NCI-H1417 (cell line): ENCODE results near the gene DDA1.
"Not testable (repeated sequence)": the region's sequence is repeated elsewhere in the genome, so short reads cannot be mapped to it uniquely, and the experiment has no call there.

Source experiments
- DNase-seq, 3 experiments: peaks; one replicate each; lab custom pipeline; 2025; lab: John Stamatoyannopoulos, UW

DDA1 gene

DNA sequence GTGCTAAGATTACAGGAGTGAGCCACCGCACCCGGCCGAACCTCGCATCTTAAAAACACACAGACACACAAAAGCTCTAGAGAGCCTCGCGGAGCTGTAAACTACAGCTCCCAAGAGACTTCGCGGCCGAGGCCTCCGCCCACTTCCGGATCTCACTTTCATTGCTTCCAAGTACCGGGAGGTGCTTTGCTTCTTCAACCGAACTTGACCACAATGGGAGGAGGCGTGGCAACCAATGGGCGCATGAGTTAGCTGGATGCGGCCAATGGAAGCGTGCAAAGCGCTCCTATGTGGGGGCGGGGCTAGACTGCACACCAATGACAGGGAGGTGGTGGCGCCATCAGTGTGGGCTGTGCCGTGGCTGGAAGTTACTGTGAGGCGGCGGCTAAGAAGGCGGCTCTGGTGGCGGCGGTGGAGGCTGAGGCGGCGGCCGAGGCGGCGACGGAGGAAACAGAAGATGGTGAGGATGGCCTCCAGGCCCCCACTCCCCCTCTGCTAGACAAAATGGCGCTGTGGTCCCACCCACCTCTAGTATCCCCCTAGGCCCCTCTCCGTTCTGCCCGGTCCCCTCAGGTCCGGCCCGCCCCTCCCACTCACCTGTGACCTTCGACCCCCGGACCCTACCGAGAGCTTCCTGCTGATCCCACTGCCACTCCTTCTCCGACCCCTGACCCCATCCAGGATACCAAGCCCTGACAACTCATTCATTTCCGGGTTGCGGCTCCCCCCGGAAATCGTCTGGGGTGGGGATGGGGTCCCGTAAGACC lies at the start of gene DDA1:
Gene DDA1 (plus strand): TSS at position 366 of the 767 bp plus-strand sequence. CDS start 92 bp downstream, at position 458.
- peak; percentile 97 to 100 (median 98) for DNase-seq

- no peak for DNase-seq
Measured at GRCh38 chr19:17259934-17260333, 49.4 kb upstream of the DDA1 start.

DNA sequence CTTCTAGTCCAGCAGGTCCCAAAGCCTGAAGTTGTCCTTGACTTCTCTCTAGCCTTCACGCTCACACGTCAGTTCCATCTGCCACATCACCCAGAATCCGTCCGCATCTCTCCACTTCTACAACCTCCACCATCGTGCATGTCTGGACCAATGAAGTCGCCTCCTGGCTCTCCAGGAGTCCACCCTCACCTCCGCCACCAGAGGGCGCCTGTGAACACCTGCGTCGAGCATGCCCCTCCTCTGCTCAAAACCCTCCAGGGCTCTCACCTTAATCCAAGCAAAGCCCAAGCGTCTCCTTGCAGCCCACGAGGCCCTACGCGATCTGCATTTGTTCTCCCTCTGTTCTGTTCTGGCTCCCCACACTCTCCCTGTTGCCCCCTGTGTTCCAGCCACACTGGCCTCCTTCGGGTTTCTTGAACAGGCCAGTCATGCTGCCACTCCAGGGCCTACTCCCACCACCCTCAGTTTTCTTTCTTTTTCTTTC lies 48.5 kb upstream of the DDA1 start:
- peak in 2 of 3 experiments; percentile 45 to 65 for DNase-seq

DNA sequence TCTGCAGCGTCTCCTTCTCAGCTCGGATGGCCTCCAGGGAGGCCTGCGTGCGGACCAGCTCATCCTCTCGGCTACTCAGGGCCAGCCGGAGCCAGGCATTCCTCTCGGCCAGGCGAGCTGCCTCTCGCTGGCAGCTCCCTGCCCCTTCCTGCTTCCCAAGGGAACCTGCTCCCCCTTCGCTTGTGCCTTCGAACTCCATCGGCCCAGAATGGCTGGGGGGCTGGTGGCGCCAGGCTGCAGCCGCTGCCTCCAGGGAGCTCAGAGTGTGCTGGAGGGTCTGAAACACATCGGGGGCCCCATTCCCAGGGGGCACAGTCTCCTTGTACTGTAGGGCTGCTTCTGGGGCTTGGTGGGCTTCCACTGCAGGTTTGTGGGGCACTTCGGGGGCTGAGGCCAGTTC lies 46.8 kb upstream of the DDA1 start:
- no peak for DNase-seq

DNA sequence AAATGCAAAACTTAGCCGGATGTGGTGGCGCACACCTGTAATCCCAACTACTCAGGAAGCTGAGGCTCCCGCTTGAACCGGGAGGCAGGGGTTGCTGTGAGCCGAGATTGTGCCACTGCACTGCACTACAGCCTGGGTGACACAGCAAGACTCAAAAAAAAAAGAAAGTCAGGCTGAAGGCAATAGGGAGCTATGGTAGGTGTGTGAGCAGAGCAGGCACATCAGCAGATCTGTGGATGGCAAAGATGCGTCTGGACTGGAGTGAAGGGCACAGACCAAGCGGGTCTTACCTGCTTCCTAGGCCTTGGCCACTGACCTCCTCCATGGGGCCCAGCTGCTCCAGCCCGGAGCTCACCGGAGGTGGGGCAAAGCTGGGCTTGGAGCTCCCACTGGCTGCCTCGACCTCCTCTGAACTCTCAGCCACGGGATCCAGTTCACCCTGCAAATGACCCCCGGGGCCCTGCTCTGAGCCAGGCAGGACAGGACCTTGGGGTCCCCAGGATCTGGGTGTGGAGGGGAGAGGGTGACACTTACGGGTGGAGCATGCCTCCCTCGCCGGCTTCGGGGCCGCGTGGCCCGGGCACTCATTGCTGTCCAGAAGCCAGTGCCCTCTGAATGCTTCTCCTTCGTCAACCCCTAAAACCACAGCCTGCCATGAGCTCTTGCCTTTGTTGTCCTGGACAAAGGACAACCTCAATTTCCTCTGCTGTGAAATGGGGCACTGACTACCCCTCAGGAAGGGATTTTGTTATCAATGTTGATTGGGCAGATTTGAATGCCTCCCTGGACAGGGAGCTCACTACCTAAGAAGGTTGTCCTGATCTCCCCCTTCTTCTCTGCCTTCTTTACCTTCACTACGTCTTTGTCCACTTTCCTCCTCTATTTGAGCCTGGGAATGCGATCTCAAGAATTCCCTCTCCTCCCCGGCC lies 45.4 kb upstream of the DDA1 start:
- no peak for DNase-seq

DNA sequence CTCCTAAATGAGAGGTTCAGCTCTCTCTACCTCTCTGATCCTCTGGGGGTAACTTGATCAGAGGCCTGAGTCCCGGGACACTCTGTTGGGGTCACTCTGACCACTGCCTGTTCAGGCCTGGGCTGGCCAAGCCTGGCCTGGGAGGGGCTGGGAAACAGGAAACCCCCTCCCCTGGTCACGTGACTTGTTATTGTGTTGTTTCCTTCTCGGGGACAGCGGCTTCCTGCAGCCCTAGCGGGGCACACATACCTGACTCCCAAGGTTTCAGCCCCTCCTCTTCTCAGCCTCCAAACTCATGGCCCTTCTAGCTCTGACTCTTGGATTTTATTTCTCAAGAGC lies 44.8 kb upstream of the DDA1 start, which contains the start of gene USHBP1:
Gene USHBP1 (minus strand): TSS at position 105 of the 339 bp plus-strand sequence. CDS start 446 bp downstream, outside the sequence.
- DNase-seq: no peak

GRCh38 chr19:17266026-17266425 lies 43.3 kb upstream of the DDA1 start:
- DNase-seq: no peak

DNA sequence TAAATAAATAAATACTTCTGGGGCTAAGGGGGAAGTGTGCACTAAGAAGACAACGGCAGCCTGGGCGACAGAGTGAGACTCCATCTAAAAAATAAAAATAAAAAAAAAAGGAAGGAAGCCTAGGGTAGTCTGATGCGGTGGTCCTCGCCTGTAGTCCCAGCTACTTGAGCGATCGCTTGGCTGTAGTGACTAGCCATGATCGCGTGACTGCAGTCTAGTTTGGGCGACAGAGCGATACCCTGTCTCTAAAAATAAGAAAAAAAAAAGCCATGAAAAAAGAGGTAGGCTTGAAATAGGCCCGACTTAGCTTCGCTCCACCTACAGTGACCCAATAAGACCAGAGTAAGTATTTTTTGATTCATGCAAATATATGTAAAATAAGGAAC lies 42.8 kb upstream of the DDA1 start:
- DNase-seq: no peak

DNA sequence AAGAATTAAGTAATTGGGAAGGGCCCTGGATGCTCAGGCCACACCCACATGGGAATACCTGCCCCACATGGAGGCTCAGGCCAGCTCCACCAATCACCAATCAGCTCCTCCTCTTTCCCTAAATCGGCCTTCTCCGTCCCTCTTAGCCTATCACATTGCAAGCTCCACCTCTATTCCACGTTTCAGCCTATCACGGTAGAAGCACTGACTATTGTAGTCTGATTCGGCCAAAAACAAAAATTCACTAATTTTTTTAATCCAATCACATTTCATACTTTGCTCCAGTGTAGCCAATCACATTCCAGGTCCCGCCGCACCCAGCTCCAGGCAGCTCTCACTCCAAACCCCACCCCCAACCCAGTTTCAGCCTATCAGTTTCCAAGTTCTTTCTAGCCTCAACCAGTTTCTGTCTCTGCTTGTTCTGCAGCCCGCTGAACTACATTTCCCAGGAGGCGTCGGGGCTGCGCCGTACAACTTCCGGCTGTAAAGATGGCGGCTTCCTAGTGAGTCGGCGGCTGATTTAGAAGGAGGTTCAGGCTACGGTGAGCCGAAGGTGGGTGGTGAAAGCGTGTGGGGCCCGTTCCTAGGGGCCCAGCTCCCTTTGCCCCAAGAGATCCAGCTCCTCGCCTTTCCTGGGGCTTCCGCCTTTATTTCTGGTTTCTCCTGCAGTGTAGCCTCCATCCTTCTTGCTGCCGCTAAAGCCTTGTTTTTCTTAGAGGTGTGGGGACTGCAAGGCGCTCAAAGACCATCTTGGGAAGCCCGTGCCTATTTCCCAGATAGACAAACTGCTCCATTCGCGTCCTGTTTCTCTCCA lies 42.2 kb upstream of the DDA1 start, which contains the start of gene BABAM1:
Gene BABAM1 (plus strand): TSS at position 469 of the 814 bp plus-strand sequence. CDS start 1,364 bp downstream, outside the sequence.
- DNase-seq: peak; percentile 89 to 97 (median 93)

DNA sequence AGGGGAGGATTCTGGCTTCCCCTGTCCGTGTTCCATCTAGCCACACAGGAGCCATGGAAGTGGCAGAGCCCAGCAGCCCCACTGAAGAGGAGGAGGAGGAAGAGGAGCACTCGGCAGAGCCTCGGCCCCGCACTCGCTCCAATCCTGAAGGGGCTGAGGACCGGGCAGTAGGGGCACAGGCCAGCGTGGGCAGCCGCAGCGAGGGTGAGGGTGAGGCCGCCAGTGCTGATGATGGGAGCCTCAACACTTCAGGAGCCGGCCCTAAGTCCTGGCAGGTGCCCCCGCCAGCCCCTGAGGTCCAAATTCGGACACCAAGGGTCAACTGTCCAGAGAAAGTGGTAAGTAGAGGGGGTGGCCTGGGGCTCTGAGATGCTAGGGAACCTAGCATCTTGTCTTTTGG lies 40.6 kb upstream of the DDA1 start:
- DNase-seq: no peak

GRCh38 chr19:17274892-17275291 lies 34.5 kb upstream of the DDA1 start:
- not testable (repeated sequence) for DNase-seq

GRCh38 chr19:17275441-17276175 lies 33.8 kb upstream of the DDA1 start:
- no peak for DNase-seq

- no peak for DNase-seq
Measured at GRCh38 chr19:17279436-17279835, 29.9 kb upstream of the DDA1 start.

- peak in 2 of 3 experiments; percentile 52 to 57 for DNase-seq
Measured at GRCh38 chr19:17281391-17282304, 27.7 kb upstream of the DDA1 start, which contains the start of gene ANKLE1. Gene ANKLE1, plus strand, starts transcription at chr19:17281901. Its CDS starts 20 bp downstream, at chr19:17281921.

GRCh38 chr19:17282488-17283125 lies 26.8 kb upstream of the DDA1 start:
- peak; percentile 56 to 90 (median 83) for DNase-seq

GRCh38 chr19:17283504-17283996 lies 25.8 kb upstream of the DDA1 start:
- DNase-seq: no peak

DNA sequence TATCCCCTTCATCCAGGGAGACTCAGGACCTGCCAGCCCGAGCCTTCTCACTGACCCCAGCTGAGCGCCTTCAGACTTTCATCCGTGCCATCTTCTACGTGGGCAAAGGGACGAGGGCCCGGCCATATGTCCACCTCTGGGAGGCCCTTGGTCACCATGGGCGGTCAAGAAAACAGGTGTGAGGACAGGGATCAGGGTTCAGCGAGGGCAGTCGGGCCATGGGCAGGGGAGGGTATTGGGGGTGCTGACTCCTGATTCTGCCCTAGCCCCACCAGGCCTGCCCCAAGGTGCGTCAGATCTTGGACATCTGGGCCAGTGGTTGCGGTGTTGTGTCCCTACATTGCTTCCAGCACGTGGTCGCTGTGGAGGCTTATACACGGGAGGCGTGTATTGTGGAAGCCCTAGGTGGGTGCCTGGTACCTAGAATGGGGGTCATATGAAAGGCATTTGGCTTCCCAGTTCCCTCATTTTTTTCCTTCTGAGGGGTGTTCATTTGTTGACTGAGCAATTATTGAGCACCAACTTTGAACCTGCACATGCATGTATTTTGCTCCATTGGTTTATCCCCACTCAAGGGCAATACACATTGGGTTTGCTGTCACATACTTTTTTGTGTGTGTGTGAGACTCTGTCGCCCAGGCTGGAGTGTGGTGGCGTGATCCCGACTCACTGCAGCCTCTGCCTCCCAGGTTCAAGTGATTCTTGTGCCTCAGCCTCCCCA lies 23.8 kb upstream of the DDA1 start:
- DNase-seq: no peak

DNA sequence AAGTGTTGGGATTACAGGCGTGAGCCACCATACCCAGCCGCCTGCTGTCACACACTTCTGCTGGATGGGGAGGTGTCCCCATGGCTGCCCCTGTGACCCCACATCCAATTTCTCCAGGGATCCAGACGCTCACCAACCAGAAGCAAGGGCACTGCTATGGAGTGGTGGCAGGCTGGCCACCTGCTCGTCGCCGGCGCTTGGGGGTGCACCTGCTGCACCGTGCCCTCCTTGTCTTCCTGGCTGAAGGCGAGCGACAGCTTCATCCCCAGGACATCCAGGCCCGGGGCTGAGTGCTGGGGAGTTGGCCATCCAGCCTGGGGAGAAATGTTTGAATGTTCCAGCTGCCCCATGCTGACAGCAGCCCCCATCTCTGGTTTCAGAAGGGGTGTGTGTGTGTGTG lies 23.1 kb upstream of the DDA1 start:
- DNase-seq: no peak
